ENCODE measurements around the gene GPX6.
"Not testable (repeated sequence)": the region's sequence is repeated elsewhere in the genome, so short reads cannot be mapped to it uniquely, and the experiment has no call there.

Gene GPX6

GRCh38 chr6:28525496-28526039, 10.0 kb upstream of the GPX6 start, which contains the start of gene GPX5:
GPX5 (plus strand) TSS chr6:28525881; CDS start chr6:28526014, 133 bp downstream.
- no peak for TF ChIP-seq CTCF (IDR thresholded peaks at IDR 0.05; ENCODE audit: control insufficient read depth, extremely low read depth, insufficient read depth)
- no peak for DNase-seq (ENCODE audit: low read depth)
- H3K4me3 ChIP-seq (ENCODE audit: low read depth, low read length), result no peak within 1 kb of the TSS

GRCh38 chr6:28523241-28523622, 7.6 kb upstream of the GPX6 start:
- no peak for TF ChIP-seq CTCF (IDR thresholded peaks at IDR 0.05; ENCODE audit: control insufficient read depth, extremely low read depth, insufficient read depth)
- DNase-seq (ENCODE audit: low read depth), result no peak
- H3K4me3 ChIP-seq (ENCODE audit: low read depth, low read length), result no peak overlapping the region

- no peak overlapping the region for H3K4me3 ChIP-seq (ENCODE audit: low read depth, low read length)
- no peak for DNase-seq (ENCODE audit: low read depth)
- no peak for TF ChIP-seq CTCF (IDR thresholded peaks at IDR 0.05; ENCODE audit: control insufficient read depth, extremely low read depth, insufficient read depth)
Observed at GRCh38 chr6:28522594-28523240, 7.1 kb upstream of the GPX6 start.

- no peak overlapping the region for H3K4me3 ChIP-seq (ENCODE audit: low read depth, low read length)
- no peak for TF ChIP-seq CTCF (IDR thresholded peaks at IDR 0.05; ENCODE audit: control insufficient read depth, extremely low read depth, insufficient read depth)
- DNase-seq (ENCODE audit: low read depth), result no peak
Observed at GRCh38 chr6:28517964-28518363, 2.4 kb upstream of the GPX6 start.

- H3K4me3 ChIP-seq (ENCODE audit: low read depth, low read length); DNase-seq (ENCODE audit: low read depth): not testable (repeated sequence)
Observed at GRCh38 chr6:28512387-28512786, 3.2 kb downstream of the GPX6 start.

GRCh38 chr6:28511628-28512300, 3.8 kb downstream of the GPX6 start:
- H3K4me3 ChIP-seq (ENCODE audit: low read depth, low read length), result no peak overlapping the region
- no peak for TF ChIP-seq CTCF (IDR thresholded peaks at IDR 0.05; ENCODE audit: control insufficient read depth, extremely low read depth, insufficient read depth)
- no peak for DNase-seq (ENCODE audit: low read depth)

GRCh38 chr6:28506807-28507475, 8.7 kb downstream of the GPX6 start:
- no peak for DNase-seq (ENCODE audit: low read depth)
- H3K4me3 ChIP-seq (ENCODE audit: low read depth, low read length), result no peak overlapping the region
- no peak for TF ChIP-seq CTCF (IDR thresholded peaks at IDR 0.05; ENCODE audit: control insufficient read depth, extremely low read depth, insufficient read depth)
